GM13977 (cell line): Measurements from ENCODE around the gene FITM1.
A peak's percentile ranks its signal among the peaks of the same experiment; 100 is the strongest.

Experiments
- DNase-seq: peaks from one replicate; pipeline ENCODE4 v3.0.0; 2012; ENCODE audit warnings: low spot score
- CTCF ChIP-seq: IDR thresholded peaks from 2 replicates; pipeline ENCODE4 v1.5.1; 2012; ENCODE audit warnings: mild to moderate bottlenecking, control low read depth; ENCODE audit not compliant: insufficient read depth; ENCODE audit errors: extremely low read depth, missing control alignments
- in situ Hi-C: fragments of 300-500 bp; cut with MboI; formaldehyde crosslinking; loops from one replicate; pipeline ENCODE4 v1.12.0; 2022; ENCODE audit warnings: low sequenced_read_pairs, low pct_unique_long_range_greater_than_20kb, mixed read lengths, inconsistent platforms; ENCODE audit not compliant: unreplicated experiment

Gene FITM1

DNA sequence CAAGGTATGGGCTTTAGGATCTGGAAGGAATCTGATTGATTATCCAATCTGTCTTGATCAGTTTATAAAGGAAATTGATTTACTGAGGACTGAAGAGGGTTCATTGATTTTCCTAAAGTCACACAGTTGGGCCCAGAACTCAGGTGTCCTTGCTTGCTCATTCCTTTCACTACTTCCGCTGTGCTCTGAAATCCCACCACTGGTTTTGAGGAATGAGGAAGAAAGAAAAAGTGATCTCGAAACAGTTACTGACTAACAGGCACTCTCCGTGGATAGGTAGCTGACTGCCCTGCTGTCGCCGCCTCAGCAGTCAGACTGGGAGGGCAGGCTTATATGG lies at the start of gene FITM1:
Gene FITM1, plus strand, starts transcription at position 280 of the 337 bp plus-strand sequence. CDS start 905 bp downstream, outside the sequence.
- in situ Hi-C loops, result no loop called here
- no peak for TF ChIP-seq CTCF
- DNase-seq, result no peak

DNA sequence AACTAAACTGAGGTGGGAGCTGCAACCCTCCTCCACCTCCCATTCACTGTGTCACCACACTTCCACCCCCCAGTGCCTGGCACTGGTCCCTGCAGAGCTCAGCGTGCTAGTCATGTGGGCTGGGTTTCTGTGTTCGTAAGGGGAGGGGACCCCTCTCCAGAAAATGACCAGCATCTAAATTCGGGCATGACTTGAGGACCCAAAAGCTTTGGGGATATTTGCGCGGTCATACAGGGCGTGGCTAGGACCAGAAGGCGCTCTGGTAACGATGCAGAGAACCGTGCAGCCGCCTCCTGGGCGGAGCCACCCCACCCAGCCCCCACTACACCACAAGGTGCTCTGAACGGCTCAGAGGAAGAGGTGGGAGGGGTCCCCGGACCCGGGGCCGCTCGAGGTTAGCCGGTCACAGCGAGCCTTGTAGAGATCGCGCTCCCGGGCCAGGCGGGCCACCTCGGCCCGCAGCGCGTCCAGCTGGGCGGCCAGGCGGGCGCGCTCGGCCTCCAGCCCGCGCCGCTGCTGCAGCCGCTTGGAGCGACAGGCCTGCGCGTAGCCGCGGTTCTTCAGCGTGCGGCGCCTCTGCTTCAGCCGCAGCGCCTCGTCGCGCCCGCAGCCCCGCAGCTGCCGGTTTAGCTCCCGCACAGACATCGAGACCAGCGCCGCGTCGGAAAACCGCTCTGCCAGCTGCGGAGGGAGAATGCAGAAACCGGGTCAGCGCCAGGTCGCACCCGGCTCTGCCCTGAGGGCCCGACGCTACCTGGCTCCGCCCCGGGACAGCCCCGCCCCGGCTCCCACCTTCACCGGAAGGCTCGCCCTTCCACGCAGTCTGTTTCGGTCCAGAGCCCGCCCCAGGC lies 49.3 kb upstream of the FITM1 start:
- TF ChIP-seq CTCF, result no peak
- peak; percentile 91 for DNase-seq
- in situ Hi-C loops, result loop anchor here (25.0 kb wide), 1 partner anchor 94 kb away; the partner anchor contains the start of gene DHRS4L2

DNA sequence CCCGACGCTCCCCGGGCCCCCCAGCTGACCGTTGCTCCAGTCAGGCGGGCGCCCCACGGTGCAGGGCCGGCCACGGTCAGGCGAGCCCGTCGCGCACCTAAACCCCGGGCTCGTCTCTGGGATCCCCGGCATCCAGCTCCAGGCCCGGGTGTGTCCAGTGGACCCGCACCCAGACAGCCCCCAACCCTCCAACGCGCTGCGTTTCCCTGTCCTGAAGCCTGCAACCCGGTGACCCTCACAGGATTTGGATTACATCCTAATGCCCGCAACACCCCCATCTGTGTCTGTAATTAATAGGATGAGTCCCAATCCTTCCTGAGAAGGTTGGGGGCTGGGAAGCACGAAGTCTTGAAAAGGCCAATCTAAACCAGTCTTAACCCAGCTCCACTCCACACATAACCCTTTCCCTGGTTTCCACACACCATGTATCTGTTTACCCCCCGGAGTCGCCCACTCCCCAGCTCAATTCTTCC lies 48.7 kb upstream of the FITM1 start:
- DNase-seq, result no peak
- in situ Hi-C loops, result loop anchor here (25.0 kb wide), 1 partner anchor 94 kb away; the partner anchor contains the start of gene DHRS4L2
- TF ChIP-seq CTCF, result no peak

DNA sequence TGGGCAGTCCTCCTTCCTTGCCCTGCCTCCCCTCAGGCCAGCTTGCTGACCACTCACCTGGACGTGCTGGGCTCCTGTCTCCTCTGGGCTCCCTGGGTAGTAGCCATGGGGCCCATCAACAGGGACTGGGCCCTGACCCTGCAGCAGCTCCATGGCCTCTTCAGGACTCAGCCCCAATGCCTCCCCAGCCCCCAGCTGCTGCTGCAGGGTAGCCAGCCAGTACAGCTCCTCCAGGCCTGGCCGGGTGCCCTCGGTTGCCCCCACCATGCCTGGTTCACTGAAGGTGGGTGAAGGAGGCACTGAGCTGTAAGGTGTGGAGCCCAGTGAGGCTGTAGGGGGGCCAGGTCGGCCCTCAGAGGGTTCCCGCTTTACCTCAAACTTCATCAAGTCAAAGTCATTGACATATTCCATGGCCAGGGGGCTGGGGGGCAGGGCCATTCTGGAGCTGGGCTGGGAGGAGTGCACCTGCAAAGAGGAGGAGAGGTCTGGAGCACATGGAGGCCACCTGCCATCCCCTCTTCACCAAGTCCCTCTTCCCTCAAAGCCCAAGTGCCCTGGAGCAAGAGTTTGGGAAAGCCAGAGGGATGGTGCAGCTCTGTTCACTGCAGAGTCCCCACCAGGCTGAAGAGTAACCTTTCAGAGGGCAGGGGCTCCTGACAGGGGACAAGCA lies 47.9 kb upstream of the FITM1 start:
- TF ChIP-seq CTCF, result no peak
- DNase-seq, result no peak
- in situ Hi-C loops, result loop anchor here (25.0 kb wide), 1 partner anchor 95 kb away; the partner anchor contains the start of gene DHRS4L2

DNA sequence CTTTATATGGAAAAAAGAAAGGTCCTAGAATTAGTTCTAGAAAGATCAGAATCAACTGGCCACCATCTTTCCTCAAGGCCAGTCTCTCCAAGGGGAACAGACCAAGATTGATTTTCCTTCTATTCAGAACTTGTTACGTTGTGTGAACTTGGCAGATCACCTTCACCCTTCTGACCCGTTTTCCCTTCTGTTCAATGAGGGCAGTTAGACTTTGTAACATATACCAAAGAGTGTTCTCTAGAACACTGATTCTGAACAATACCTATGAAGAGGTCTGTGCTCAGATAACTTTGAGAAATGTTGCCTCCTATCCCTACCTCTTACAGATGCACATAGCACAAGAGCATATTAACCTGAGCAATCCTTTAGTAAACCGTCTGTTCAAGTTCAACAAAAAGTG lies 47.0 kb upstream of the FITM1 start:
- no peak for TF ChIP-seq CTCF
- no peak for DNase-seq
- in situ Hi-C loops, result loop anchor here (25.0 kb wide), 1 partner anchor 96 kb away; the partner anchor contains the start of gene DHRS4L2

GRCh38 chr14:24084440-24084839 lies 46.0 kb upstream of the FITM1 start:
- in situ Hi-C loops, result loop anchor here (25.0 kb wide), 1 partner anchor 97 kb away; the partner anchor contains the start of gene DHRS4L2
- no peak for TF ChIP-seq CTCF
- no peak for DNase-seq
